ENCODE results near the gene ZCCHC14.

The ZCCHC14 gene

GRCh38 chr16:87451563-87452210, 41.1 kb downstream of the ZCCHC14 start:
- no peak for DNase-seq

DNA sequence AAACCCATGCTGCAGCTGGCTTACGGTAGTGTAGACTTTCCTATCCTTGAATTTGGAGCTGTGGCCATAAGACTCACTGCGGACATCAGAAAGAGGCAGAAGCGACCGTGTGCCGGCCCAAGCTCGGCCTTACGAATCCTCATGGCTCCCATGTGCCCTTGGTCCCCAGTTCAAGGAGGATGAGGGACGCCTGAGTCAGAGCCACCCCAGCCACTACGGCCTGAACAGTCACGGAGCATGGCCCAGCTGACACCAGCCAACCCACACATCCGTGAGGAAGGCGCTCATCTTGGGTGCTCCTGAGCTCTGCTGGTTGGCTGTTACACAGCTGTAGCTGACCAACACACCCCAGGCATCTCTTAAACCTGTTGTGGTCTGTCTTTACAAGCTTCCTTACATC, 44.0 kb downstream of the ZCCHC14 start:
- no peak for DNase-seq

DNA sequence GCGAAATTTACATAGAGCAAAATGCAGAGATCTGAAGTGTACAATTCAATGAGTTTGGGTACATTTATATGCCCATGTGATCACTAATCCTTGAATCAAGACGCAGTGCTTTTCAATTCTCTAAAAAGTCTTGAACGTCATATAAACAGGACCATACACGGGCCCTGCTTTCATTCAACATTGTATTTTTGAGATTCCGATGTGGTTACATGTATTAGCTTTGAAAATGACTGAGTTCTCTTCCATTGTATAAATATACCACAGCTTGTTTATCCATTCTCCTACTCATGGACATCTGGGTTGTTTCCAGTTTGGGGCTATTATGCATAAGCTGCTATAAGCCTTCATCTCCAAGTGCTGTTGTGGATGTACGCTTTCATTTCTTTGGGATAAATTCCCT, 45.5 kb downstream of the ZCCHC14 start:
- DNase-seq, result no peak

- DNase-seq, result no peak
Observed at GRCh38 chr16:87446479-87446878, 46.3 kb downstream of the ZCCHC14 start.

DNA sequence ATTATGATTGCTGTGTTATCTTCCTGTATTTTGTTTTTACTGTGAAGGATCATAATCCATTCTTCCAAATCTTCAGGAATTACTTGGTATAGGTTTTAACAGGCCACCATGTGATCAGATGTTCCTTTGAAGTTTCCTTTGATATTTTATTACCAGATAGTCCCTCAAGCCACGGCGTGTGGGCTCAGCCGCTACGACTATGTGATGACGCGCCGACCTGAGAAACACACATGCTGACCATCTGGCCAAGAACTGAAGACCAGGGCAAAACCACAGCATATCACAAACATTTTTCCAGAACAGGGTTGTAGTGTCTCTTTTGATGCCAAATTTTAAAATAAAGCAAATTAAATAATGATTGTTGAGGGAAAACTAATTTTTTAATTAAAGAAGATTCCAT, 47.3 kb downstream of the ZCCHC14 start:
- no peak for DNase-seq

DNA sequence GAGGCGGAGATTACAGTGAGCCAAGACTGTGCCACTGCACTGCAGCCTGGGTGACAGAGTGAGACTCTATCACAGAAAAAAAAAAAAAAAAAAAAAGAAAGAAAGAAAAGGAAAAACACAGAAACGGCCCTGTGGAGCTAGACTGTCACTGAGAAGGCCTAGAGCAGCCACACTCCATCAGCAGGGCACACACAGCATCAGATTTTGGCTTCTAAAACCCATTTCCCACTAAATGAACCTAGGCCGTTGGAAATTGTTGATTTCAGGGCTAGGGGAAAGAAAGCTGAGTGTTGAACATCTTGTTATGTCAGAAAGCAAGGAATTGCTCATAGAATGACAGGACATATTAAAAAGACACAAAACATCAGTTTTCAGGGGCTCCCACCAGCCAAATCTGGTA, 48.9 kb downstream of the ZCCHC14 start:
- no peak for DNase-seq

DNA sequence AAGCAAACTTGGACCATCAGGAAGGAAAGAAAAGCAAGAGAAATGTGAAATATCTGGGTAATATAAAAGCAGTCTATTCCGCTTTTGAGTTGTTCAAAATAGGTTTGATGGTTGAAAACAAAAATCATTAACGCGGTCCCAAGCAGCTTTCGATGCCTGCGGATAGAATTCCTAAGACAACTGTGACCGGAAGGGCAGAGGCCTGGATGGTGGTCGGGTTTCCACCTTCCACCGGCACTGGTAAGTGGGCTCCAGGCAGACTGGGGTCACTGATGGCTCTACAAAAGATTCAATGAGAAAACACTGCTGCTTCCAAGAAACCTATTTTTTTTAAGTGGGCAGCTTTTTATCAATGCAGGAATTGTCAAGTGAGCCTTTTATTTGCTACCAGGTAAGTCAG, 49.8 kb downstream of the ZCCHC14 start:
- no peak for DNase-seq

DNA sequence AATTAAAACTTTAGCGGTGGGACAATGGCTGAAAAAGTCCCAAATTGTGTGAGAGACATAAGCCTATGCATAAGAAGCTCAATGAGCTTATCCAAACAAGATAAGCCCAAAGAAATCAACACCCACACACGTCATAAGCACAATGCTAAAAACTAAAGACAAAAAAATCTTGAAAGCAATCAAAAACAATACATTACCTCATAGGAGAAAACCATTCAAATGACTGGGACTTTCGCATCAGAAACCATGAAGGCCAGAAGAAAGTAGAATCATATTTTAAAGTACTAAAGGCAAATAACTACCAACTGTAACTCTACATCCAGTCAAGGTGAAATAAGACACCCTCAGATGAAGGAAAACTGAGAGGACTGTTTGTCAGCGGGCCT, 50.2 kb downstream of the ZCCHC14 start:
- no peak for DNase-seq

- no peak for DNase-seq
Observed at GRCh38 chr16:87441886-87442580, 50.8 kb downstream of the ZCCHC14 start.

DNA sequence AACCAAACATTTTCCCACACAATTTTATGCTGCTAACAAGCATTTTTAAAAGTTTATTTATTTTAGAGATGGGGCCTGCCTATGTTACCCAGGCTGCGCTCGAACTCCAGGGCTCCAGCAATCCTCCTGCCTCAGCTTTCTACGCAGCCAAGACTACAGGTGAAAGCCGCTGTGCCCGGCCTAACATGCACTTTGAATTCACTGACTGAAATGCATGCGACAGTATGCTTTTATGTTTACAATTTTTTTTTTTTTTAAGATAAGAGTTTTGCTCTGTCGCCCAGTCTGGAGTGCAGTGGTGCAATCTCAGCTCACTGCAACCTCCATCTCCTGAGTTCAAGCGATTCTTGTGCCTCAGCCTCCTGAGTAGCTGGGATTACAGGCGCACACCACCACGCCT, 52.9 kb downstream of the ZCCHC14 start:
- no peak for DNase-seq

- no peak for DNase-seq
Observed at GRCh38 chr16:87438611-87438985, 54.2 kb downstream of the ZCCHC14 start.

DNA sequence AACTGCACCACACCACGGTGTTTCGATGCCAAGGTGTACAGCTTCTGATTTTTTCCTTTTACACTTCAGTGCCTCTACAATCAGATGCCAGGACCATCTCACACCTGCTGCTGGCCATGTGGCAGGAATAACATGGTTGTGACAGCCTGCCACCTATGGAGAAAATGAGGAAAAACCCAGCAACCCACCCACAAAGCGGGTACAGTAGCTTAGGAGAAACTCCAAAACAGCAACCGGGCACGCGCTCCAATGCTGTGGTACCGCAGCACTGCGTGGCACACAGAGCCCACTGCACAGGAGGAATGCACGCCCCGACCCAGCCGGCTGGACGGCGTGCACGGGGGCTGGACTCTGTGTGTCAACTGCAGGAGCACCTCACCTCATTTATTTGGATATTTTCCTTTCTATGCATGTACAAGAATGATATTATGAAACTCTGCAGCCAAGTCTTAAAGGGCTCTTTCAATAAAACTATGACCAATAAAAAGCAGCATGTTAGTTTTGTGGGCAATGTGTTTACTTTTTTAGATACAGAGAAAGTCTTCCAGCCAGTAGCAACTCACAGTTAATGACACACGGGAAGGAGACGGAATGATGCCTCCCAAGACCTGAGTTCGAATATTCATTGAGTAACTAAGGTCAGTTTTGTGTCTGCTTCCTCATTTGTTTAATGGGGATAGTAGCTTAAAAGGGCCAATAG, 54.8 kb downstream of the ZCCHC14 start:
- no peak for DNase-seq

DNA sequence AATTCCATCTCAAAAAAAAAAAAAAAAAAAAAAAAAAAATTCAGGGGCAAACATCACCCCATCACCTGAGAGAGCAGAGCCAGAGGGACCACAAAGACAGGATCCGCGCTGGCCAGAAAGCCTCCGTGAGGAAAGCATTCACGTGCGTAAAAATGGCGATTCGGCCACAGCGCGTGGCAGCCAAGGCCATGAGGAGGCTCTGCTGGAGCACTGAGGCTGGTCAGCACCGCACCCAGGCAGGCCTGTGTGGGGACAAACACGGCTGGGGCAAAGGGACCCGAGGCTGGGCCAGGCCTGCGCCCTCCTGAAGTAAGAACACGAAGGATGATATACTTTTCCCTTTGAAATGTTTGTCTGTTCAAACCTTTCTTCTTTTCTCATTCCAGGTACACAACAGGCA, 55.5 kb downstream of the ZCCHC14 start:
- DNase-seq, result no peak

DNA sequence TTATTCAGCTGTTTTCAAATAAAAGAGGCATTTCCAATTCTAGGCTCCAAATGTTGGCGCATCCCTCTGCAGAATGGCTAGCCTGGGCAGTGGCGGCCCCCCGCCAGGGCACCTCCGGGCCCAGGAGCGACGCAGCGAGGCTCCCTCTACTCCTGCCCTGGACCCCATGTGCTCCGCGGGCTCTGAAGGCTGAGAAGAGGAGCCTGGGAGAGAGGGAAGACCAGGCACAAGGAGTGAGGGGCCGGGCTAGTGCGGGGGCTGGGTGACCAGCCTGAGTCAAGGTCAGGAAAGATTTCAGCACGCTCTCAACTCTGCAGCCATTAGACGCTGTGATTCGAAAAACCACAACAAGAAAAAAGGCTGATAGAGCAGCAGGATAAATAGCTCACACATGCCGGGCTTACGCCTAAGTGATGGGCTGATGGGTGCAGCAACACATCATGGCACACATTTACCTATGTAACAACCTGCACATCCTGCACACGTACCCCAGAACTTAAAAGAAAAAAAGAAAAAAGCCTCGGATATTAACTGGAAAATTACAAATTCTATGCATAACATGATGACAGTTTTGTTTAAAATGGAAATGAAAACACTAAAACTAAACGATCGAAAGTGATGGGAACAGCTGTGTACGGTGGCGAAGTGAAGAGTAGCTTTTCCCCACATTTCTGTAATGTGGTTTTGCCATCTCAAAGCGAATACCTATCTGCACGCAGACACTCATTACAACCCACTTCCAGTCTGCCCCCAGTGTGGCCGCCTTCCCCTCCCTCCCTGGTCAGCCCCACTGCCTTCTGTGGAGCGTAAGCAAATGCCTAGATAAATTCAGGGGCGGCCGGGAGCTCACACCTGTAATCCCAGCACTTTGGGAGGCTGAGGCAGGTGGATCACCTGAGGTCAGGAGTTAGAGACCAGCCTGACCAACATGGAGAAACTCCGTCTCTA, 56.3 kb downstream of the ZCCHC14 start:
- no peak for DNase-seq

DNA sequence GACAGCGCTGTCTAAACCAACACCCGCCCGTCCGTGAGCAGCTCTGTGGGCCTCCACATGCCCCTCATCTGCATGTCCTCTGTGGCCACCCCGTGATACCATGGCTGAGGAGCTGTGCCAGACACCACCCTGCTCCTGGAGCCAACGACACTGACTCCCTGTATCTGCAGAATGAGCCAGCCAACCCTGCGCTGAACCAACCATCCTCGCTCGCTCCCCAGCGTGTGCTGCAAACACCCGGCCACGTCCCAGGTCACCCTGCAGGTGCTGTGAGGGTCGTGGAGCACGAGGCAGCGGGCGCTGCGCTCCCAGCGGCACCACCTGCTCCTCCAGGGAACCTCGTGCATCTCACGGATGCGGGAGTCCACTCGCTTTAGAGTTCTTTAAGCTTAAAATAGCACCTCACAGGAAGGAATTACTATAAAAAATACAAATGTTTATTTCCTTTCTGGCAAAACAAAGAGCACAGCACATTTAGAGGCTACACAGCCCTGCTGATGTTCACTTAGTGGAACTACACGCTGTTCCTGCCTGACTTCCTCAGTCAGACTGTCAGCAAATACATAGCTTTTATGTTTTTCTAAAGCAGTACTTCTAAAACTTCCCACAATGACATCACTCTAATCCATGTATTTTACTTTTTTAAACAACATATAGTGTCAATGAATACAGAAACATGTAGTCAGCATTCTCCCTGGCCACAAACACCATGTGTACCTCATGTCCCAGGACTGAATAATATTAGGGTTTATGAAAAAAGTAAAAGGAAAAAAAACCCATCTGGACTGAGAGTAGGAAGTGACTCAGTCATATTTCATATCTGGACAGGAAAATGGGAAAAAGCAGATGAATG, 57.2 kb downstream of the ZCCHC14 start:
- DNase-seq, result no peak

DNA sequence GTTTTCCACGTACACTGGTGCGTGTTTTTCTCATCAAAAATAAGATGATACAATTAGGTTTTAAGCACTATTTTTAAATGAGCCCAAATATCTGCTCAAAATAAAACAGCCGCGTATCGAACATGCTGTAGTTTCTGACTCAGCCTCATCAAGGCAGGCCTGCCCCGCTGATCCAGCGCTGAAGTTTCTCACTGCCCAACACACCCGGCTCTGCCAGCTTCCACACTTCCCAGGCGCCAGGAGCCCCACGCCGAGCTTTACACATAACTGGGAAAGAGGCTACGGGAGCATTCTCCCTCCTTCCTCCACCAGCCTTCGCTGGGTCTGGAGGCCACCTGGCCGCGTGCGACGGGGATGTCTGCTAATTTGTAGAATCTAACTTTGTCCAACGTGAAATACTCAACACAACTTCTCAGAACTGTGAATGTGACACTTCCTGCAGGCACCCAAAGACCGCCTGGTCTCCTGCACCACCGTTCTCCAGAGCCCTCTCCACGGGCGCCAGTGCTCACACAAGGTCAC, 58.6 kb downstream of the ZCCHC14 start:
- DNase-seq, result no peak

- no peak for DNase-seq
Observed at GRCh38 chr16:87432330-87432915, 60.4 kb downstream of the ZCCHC14 start.

- no peak for DNase-seq
Observed at GRCh38 chr16:87431926-87432325, 60.9 kb downstream of the ZCCHC14 start.

GRCh38 chr16:87426423-87427215, 66.2 kb downstream of the ZCCHC14 start:
- DNase-seq, result no peak

GRCh38 chr16:87425941-87426340, 66.9 kb downstream of the ZCCHC14 start:
- no peak for DNase-seq

GRCh38 chr16:87424266-87424665, 68.6 kb downstream of the ZCCHC14 start:
- DNase-seq, result no peak

Measured in CD4-positive, alpha-beta T cell treated with Interleukin-4 for 4 hours (primary cell).